Stomach (tissue), 4 donors: ENCODE data around the gene FAM114A1.

Experiments used
- EP300 ChIP-seq: sonication (generic); formaldehyde crosslinking; IDR thresholded peaks from one replicate; pipeline ENCODE4 v1.6.1; 2017; ENCODE audit warnings: antibody characterized with exemption
- POLR2A ChIP-seq, 4 donors: fragments of 450-650 bp; IDR thresholded peaks; one replicate each; pipeline ENCODE4 v1.6.1; 2016; ENCODE audit warnings: antibody characterized with exemption in 4 of 4, control low read depth in 2 of 4, mild to moderate bottlenecking in 1 of 4, moderate library complexity in 1 of 4
- TF ChIP-seq, protein P1 (sequence below), 7 experiments: fragments of 450-650 bp in 4 of 7; fragments of 200-600 bp in 3 of 7; sonication (generic) in 3 of 7; IDR thresholded peaks; one replicate each; pipeline ENCODE4 v1.5.1; 2016 to 2019; ENCODE audit warnings: antibody characterized with exemption in 7 of 7, control low read depth in 2 of 7, mild to moderate bottlenecking in 1 of 7

DNA sequence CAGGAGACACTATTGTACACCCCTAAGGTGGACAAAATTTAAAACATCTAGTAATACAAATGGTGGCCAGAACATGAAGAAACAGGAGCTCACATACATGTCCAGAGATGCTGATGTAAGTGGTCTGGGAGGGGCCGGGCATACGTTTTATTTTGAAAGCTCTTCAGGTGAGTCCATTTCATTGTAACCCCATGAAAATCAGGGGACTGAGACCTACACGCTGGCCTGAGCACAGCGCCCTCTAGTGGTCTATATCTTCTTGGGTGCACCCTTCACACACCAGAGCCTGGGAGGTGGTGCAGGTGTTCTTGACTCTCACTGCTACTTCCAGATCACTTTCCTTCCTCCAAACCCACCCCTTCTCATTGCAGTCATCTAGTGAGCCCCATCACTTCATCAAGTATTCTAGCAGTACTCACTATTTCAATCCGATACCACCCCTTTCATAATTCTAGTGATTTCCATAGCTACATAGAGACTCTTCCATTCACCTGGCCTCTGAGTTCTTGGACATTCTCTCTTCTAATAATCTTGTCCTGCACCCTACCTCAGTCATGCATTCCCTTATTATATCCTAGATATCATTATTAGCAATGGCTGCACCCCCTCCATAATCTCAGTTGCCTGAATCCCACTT, 6.7 kb upstream of the FAM114A1 start:
- TF ChIP-seq, protein P1, sequence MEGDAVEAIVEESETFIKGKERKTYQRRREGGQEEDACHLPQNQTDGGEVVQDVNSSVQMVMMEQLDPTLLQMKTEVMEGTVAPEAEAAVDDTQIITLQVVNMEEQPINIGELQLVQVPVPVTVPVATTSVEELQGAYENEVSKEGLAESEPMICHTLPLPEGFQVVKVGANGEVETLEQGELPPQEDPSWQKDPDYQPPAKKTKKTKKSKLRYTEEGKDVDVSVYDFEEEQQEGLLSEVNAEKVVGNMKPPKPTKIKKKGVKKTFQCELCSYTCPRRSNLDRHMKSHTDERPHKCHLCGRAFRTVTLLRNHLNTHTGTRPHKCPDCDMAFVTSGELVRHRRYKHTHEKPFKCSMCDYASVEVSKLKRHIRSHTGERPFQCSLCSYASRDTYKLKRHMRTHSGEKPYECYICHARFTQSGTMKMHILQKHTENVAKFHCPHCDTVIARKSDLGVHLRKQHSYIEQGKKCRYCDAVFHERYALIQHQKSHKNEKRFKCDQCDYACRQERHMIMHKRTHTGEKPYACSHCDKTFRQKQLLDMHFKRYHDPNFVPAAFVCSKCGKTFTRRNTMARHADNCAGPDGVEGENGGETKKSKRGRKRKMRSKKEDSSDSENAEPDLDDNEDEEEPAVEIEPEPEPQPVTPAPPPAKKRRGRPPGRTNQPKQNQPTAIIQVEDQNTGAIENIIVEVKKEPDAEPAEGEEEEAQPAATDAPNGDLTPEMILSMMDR (IDR thresholded peaks at IDR 0.05), result peak in 4 of 7 experiments; percentile 18 to 70 (median 50)
- no peak for TF ChIP-seq POLR2A (IDR thresholded peaks at IDR 0.05)
- no peak for TF ChIP-seq EP300
